Stomach (tissue), 9 donors: Measurements from ENCODE around the gene STK17A. TPM values are rescaled to one million over a fixed set of nuclear protein-coding genes. Genes with fewer than 3 reads are reported as not detected.

Source experiments
- DNase-seq, 2 donors: peaks; one replicate each; pipeline versions ENCODE4 v3.0.0 to v3.0.0-alpha.2; 2013 to 2019
- H3K27ac ChIP-seq, 5 donors: fragments of 200-600 bp in 4 of 5; sonication (generic) in 4 of 5; one replicate each; pipeline ENCODE4 v1.5.1; 2013 to 2019; ENCODE audit warnings: mild to moderate bottlenecking in 1 of 5, moderate library complexity in 1 of 5
- H3K27me3 ChIP-seq, 3 donors: fragments of 200-600 bp; sonication (generic); one replicate each; pipeline ENCODE4 v1.5.1; 2017 to 2019; ENCODE audit warnings: mixed run types in 1 of 3
- H3K36me3 ChIP-seq, 4 donors: fragments of 200-600 bp; sonication (generic); 1 replicate in 3 of 4; 2 replicates in 1 of 4; pipeline ENCODE4 v1.5.1; 2016 to 2019
- H3K4me1 ChIP-seq, 4 donors: fragments of 200-600 bp; sonication (generic); one replicate each; pipeline ENCODE4 v1.5.1; 2016 to 2019
- H3K4me3 ChIP-seq, 4 donors: fragments of 200-600 bp; sonication (generic) in 3 of 4; one replicate each; pipeline ENCODE4 v1.5.1; 2016 to 2019; ENCODE audit warnings: mild to moderate bottlenecking in 1 of 4
- H3K9me3 ChIP-seq, 4 donors: fragments of 200-600 bp; sonication (generic); one replicate each; pipeline ENCODE4 v1.5.1; 2016 to 2019
- CTCF ChIP-seq, 7 experiments: fragments of 450-650 bp in 4 of 7; fragments of 200-600 bp in 3 of 7; sonication (generic) in 3 of 7; IDR thresholded peaks; one replicate each; pipeline ENCODE4 v1.5.1; 2016 to 2019; ENCODE audit warnings: antibody characterized with exemption in 7 of 7, control low read depth in 2 of 7, mild to moderate bottlenecking in 1 of 7
- EP300 ChIP-seq: sonication (generic); formaldehyde crosslinking; IDR thresholded peaks from one replicate; pipeline ENCODE4 v1.6.1; 2017; ENCODE audit warnings: antibody characterized with exemption
- POLR2A ChIP-seq, 4 donors: fragments of 450-650 bp; IDR thresholded peaks; one replicate each; pipeline ENCODE4 v1.6.1; 2016; ENCODE audit warnings: antibody characterized with exemption in 4 of 4, control low read depth in 2 of 4, mild to moderate bottlenecking in 1 of 4, moderate library complexity in 1 of 4
- POLR2AphosphoS5 ChIP-seq, 3 donors: sonication (generic); formaldehyde crosslinking; IDR thresholded peaks; one replicate each; pipeline ENCODE4 v1.6.1; 2016; ENCODE audit warnings: antibody characterized with exemption in 3 of 3
- WGBS, 5 donors: extraction: QIAGEN DNeasy Blood & Tissue Kit in 3 of 5; methylation state at CpG; one replicate each; pipeline versions ENCODE4 v1.1.5 to v1.1.7; 2013 to 2018; 5-methylcytosine and 5-hydroxymethylcytosine counted together
- intact Hi-C: fragments of 100-400 bp; cut with DNase I; formaldehyde crosslinking; loops from one replicate; pipeline ENCODE4 v1.15.1; 2023; ENCODE audit warnings: low total_unique reads
- polyA plus RNA-seq, 3 donors: library from polyadenylated mRNA; stranded (reverse); fragments of 200-250 nt; gene quantifications; one replicate each; pipeline ENCODE4 v1.2.3, GENCODE V29; 2013
- total RNA-seq, 5 donors: library from RNA; depleted of rRNA; stranded (reverse); fragments of >200 nt; gene quantifications; one replicate each; pipeline versions ENCODE4 v1.1.0 to v1.2.3, GENCODE V29; 2014 to 2016
- donor health status: healthy with polysubstance abuse.
- donor health status: Bipolar disorder and iron deficiency.
- donor health status: healthy.

STK17A gene
- total and polyA plus RNA-seq, 8 donors: 6.3 to 33.0 (median 27.0) TPM

DNA sequence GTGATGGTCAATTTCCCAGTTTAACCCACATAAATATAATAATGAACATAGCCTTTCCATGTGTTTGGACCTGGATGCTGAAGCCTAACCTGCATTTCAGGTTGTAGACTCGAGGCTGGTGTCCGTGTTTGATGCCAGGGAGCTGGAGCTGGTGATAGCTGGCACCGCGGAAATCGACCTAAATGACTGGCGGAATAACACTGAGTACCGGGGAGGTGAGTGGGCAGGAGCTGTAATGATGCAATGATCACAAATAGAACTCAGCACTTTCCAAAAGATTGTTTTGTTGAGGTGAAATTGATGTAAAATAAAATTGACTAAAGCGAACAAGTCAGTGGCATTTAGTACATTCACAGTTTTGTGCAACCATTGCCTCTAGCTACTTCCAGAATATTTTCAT is 30.8 kb upstream of the STK17A start:
- Histone ChIP-seq H3K27ac (no peak overlapping the region), H3K9me3 (peaks cover 0 to 3% (median 3%) of the 10 kb centered on the region in 4 donors), H3K4me1 (no peaks in the 10 kb centered on the region), H3K27me3 (peaks cover 0 to 3% (median 0%) of the 10 kb centered on the region in 3 donors), H3K36me3 (no peaks in the 10 kb centered on the region), H3K4me3 (no peak overlapping the region)
- 88 to 94% (median 90%) methylated on average over 8 of the region's 8 CpGs for WGBS, 5 donors
- TF ChIP-seq CTCF (IDR thresholded peaks at IDR 0.05) (no peak), POLR2A (IDR thresholded peaks at IDR 0.05) (no peak)
- no peak for DNase-seq
- intact Hi-C loops: no loop called here

DNA sequence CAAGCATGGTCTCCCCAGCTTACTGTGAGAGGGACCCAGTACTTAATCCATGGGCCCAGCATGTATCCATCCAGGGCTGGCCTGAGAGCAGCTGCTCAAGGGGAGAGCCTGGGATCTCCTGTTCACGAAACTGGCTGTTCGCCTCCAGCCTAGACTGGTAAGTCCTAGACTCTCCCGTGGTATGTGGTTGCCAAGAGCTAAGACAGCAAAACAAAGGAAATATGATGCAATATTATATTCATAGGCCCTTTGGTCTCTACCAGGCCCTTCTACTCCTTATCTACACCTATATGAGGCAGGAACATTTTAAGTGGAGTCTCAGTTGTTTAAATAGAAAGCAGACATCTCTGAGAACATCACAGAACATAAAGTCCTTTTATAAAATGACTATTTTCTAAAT is 28.9 kb upstream of the STK17A start:
- Histone ChIP-seq H3K4me3 (no peak overlapping the region), H3K27ac (no peak overlapping the region), H3K36me3 (no peaks in the 10 kb centered on the region), H3K4me1 (no peaks in the 10 kb centered on the region), H3K9me3 (no peaks in the 10 kb centered on the region), H3K27me3 (no peaks in the 10 kb centered on the region)
- TF ChIP-seq EP300 (no peak), POLR2AphosphoS5 (IDR thresholded peaks at IDR 0.05) (no peak)
- intact Hi-C loops: no loop called here
- WGBS, 5 donors: 50 to 57% (median 55%) methylated on average over 3 of the region's 3 CpGs
- DNase-seq: peak in 1 of 2 donors; percentile 45

DNA sequence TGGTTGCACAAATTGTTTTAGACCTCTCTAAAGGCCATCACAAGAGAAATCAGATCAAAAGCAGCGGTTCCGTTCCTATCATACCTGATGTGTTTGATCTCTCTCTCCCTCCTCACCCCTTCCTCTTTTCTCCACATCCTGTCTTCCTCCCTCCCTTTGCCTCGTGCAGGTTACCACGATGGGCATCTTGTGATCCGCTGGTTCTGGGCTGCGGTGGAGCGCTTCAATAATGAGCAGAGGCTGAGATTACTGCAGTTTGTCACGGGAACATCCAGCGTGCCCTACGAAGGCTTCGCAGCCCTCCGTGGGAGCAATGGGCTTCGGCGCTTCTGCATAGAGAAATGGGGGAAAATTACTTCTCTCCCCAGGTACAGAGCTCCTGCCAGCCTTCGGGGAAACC is 28.5 kb upstream of the STK17A start:
- DNase-seq: no peak
- no peaks in the 10 kb centered on the region for H3K9me3 ChIP-seq
- TF ChIP-seq POLR2AphosphoS5 (IDR thresholded peaks at IDR 0.05) (no peak), EP300 (no peak), POLR2A (IDR thresholded peaks at IDR 0.05) (no peak), CTCF (IDR thresholded peaks at IDR 0.05) (no peak)
- no peaks in the 10 kb centered on the region for H3K36me3 ChIP-seq
- 81 to 91% (median 88%) methylated on average over 15 of the region's 15 CpGs for WGBS, 5 donors
- H3K4me1 ChIP-seq: no peaks in the 10 kb centered on the region
- intact Hi-C loops: no loop called here
- no peak overlapping the region for H3K4me3 ChIP-seq
- H3K27me3 ChIP-seq: no peaks in the 10 kb centered on the region
- H3K27ac ChIP-seq: no peak overlapping the region

GRCh38 chr7:43557831-43558495 is 24.9 kb upstream of the STK17A start:
- no peak for DNase-seq
- intact Hi-C loops: no loop called here
- H3K27ac ChIP-seq: no peak overlapping the region
- H3K27me3 ChIP-seq: no peaks in the 10 kb centered on the region
- H3K9me3 ChIP-seq: no peaks in the 10 kb centered on the region
- 68 to 79% (median 77%) methylated on average over 7 of the region's 7 CpGs for WGBS, 5 donors
- no peaks in the 10 kb centered on the region for H3K36me3 ChIP-seq
- H3K4me3 ChIP-seq: no peak overlapping the region
- TF ChIP-seq POLR2A (IDR thresholded peaks at IDR 0.05): no peak
- no peak for TF ChIP-seq POLR2AphosphoS5 (IDR thresholded peaks at IDR 0.05)
- no peak for TF ChIP-seq EP300
- no peak for TF ChIP-seq CTCF (IDR thresholded peaks at IDR 0.05)
- no peaks in the 10 kb centered on the region for H3K4me1 ChIP-seq

GRCh38 chr7:43559171-43559945 is 23.6 kb upstream of the STK17A start:
- 90 to 91% (median 90%) methylated on average over 14 of the region's 14 CpGs for WGBS, 5 donors
- Histone ChIP-seq H3K4me1 (no peaks in the 10 kb centered on the region), H3K4me3 (no peak overlapping the region), H3K27me3 (no peaks in the 10 kb centered on the region), H3K27ac (no peak overlapping the region), H3K9me3 (no peaks in the 10 kb centered on the region), H3K36me3 (no peaks in the 10 kb centered on the region)
- no peak for DNase-seq
- TF ChIP-seq POLR2AphosphoS5 (IDR thresholded peaks at IDR 0.05): no peak
- no peak for TF ChIP-seq CTCF (IDR thresholded peaks at IDR 0.05)
- no peak for TF ChIP-seq EP300
- TF ChIP-seq POLR2A (IDR thresholded peaks at IDR 0.05): no peak
- intact Hi-C loops: no loop called here
